SKM-1 (cell line): ENCODE results near the gene OTOP3.

Source experiments
- DNase-seq: peaks from one replicate; lab custom pipeline; 2025; ENCODE audit not compliant: unreplicated experiment; lab: John Stamatoyannopoulos, UW

The OTOP3 gene

DNA sequence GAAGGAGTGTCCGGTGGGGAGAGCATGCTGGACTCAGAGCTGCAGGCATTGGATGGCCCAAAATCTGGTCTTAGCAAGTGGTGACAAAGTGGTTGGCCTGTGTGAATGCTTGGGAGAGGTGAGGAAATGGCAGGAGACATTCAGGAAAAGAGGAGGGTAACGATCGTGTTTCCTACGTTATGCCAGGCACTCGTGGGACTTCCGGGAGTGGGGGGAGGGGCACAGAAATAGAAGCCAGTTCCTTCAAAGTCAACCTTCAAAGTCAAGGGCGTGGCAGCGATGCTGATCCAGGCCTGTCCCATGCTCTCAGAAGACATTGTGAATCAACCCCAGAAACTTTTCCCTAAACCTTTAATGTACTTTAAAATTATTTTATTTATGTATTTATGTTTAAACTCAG, 3.8 kb downstream of the OTOP3 start:
- no peak for DNase-seq

DNA sequence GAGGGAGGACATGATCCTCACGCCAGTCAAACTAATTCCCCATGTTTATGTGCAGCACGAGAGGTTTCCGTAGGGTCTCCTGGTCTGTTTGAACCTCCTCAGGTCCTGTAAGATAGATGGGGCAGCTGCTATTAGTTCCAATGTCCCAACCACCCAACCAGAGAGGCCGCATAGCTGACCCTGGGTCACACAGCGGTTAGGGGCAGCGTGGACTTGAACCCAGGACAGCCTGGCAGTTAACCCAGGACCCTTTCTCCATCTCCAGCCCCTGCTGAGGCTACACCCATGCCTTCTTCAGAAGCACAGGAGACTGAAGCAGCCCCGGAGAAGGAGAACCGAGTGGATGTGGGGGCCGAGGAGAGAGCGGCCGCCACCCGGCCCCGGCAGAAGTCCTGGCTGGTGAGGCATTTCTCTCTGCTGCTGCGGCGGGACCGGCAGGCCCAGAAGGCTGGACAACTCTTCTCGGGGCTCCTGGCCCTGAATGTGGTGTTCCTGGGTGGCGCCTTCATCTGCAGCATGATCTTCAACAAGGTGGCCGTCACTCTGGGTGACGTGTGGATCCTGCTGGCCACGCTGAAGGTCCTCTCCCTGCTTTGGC, 5.5 kb downstream of the OTOP3 start:
- DNase-seq: no peak

DNA sequence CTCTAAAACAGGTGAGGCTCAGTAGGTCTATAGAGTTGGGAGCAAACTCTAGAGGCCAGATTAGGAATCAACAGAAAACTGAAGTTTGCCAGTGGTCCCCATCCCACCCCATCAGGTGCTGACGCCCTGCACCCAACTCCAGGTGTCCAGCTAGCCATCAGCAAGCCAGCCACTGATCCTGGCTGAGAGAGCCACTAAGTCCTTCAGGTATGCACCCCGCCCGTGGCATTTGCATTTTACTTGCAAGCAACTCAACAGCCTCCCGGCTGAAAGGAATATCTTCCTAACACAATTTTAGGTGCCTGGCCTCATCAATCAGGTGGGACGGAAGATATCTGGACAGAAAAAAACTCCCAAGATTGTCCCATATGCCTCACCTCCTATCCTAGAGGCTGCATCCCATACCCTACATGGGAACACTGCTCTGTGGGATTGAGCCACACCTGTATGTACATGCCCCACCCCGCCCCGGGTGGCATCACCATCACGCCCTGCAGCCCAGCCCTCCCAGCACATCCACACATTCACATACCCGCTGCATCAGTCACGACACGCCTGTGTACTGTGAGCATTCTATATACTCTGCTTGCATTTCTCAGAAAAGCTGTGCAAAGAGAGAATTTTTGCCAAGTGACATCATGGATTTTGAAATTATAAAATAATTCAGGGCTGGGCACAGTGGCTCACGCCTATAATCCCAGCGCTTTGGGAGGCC, 8.3 kb downstream of the OTOP3 start:
- no peak for DNase-seq

- DNase-seq: no peak
Observed at GRCh38 chr17:74945543-74945942, 9.8 kb downstream of the OTOP3 start.

- no peak for DNase-seq
Observed at GRCh38 chr17:74946641-74947040, 10.9 kb downstream of the OTOP3 start.

- no peak for DNase-seq
Observed at GRCh38 chr17:74947041-74947754, 11.5 kb downstream of the OTOP3 start.

DNA sequence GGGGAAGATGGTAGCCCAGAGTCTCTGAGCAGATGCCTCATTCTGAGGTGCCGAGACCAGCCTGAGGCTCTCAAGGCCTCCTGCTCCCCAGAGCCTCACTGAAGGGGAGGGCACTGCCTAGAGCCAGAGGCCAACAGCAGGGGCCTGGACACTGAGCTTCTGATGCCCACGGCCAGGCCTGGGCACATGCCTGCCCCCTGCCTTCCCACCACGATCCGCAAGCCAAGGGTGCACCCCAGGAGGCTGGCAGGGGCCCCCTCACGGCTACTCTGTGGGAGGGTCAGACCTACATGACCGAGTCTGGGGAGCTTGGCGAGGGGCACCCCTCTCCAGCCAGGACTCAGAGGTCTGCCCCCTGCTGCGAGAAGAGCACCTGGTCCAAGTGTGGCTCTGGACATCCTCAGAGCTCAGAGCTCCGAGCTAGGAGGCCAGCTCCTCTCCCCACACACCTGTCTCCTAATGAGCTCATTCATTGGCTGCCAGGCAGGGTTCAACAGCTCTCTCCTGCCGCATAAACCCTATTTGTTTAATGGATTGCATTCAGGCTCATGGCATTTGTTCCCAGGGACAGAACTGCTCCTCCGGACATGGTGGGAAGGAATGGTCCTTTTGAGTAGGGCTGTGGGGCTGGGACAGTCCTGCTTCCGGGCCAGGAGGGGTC, 13.9 kb downstream of the OTOP3 start:
- no peak for DNase-seq

GRCh38 chr17:74950207-74950606, 14.5 kb downstream of the OTOP3 start:
- no peak for DNase-seq

DNA sequence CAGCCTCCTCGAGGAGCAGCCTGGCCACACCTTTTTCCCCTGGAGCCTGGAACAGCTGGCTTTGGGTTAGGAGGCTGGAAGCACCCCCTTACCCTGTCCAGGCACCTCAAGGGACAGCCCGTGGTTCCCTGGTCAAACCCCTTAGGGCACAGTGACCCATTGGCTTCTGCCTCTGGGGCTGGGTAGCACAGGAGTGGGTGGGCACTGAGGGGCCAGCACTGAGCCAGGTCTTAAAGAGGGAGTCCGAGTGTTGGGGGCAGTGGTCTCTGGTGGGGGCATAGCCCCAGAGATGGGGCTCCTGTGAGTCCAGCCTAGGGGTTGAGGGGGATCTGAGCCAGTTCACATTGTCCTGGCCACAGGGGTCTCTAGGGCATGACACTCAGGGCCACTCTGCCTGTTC, 15.4 kb downstream of the OTOP3 start:
- DNase-seq: no peak

DNA sequence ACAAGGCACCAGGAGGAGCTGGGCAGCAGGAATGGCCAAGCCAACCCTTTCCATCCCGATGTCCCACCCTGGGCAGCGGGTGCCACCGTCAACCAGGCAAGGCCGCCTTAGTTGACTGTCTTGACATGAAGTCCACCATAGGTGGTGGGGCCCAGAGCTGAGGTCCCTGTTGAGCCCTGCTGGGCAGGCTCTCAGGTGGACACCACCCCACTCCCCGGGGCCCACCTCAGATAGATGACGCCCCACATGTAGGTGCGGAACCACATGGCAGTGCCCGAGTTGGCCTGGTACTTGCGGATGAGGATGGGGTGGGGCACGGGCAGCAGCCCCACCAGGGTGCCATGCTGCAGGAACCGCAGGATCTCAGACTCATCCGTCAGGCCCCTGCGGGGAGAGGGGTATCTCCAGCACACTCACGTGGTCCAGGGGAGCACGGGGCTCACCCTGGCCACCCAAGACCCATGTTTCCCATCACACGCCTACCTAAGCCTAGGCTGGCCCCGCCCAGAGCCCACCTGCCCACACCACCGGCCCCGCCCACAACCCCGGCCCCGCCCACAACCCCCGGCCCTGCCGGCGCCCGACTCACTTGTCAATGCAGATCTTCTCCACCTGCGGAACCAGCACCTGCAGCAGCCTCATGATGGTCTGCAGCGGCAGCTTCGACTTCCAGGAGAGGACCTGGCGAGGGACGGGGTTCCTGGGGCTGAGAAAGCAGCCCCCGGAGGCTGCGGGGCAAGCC, 16.2 kb downstream of the OTOP3 start:
- DNase-seq: no peak

DNA sequence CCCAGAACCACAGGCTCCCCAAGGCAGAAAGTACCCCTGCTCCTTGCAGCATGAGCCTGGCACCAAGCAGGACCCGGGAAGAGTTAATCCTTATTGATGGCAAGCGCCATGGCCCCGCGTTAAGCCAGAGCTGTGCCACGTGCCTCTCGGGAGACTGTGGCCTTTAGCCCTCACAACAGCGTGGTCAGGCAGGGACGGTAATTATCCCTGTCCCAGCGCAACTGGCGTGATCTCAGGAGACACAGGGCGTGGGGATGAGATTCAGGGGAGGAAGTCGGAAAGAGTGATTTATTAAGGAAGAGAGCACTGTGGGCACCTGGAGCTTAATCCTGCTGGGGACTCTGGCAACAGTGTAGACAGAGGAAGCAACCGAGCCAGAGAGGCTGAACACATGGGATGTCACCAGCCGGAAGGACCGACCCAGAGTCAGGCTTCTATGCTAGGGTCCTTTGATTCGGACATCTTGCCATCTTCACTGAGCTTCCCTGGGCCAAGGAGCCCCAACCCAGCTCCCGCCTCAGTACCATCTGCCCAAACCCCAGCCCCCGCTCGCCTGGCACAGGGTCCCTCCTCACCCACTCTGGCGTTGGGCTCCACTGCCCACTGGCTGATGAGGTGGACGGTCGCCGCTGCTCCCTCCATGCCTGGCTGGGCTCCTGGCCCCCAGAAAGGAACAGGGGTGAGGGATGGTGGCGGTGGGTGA, 16.9 kb downstream of the OTOP3 start:
- DNase-seq: no peak

- no peak for DNase-seq
Observed at GRCh38 chr17:74953134-74953687, 17.5 kb downstream of the OTOP3 start.

DNA sequence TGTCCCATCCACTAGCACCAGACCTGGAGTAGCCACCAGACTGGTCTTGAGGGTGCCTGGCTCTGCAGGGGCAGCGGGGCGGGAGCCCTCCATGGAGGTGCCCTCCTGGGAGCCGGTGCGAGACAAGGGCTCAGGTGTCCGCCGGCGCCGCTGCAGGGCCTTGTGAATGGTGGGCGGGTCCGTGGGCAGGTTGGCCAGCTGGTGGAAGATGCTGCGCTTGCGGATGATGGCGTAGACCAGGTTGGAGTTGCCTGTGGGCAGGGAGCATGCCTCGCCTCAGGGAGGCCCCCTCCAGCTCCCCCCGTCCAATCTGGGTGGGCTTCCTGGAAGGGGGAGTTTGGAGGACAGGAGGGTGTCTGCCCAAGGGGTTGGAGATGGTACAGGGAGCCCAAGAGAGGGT, 18.4 kb downstream of the OTOP3 start:
- no peak for DNase-seq

GRCh38 chr17:74954665-74955421, 19.1 kb downstream of the OTOP3 start:
- no peak for DNase-seq

- no peak for DNase-seq
Observed at GRCh38 chr17:74956093-74956492, 20.4 kb downstream of the OTOP3 start.

GRCh38 chr17:74957935-74958740, 22.4 kb downstream of the OTOP3 start:
- peak; percentile 20 for DNase-seq

DNA sequence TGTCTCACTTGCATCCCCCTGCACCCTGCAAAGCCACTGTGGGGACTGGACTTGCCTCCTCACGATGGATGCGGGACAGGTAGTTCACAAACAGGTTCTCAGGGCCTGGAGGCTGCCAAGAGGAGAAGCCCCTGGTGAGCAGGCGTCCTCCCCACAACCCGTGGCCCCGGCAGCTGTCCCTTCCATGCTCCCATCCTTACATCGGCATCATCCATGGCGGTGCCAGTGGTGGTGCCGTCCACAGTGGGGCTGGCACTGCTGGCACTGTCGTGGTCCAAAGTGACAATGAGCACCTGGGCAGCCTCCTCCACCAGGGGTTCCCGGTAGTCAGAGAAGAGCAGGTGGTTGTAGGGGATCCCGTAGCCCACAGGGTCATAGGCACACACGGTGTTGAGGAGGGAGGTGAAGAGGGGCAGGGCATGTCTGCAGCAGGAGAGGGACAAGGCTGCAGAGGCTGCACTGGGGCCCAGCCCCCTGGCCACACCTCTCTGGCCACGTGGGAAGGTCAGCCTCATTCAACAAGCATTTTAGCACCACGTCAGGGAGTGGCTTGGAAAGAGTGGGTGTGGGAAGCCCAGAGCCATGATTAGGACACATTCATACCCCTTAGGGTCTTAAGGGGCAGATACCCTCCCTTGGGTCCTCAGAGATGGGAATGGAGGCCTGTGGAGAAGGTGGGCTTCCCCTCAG, 24.3 kb downstream of the OTOP3 start:
- DNase-seq: no peak
